ENCODE results near the gene TRIM29.

TRIM29 gene

GRCh38 chr11:120090411-120090810 is 47.5 kb downstream of the TRIM29 start:
- no peak for DNase-seq

- DNase-seq: no peak
Observed at GRCh38 chr11:120089036-120090001, 48.6 kb downstream of the TRIM29 start.

- DNase-seq: no peak
Observed at GRCh38 chr11:120088056-120088455, 49.9 kb downstream of the TRIM29 start.

GRCh38 chr11:120086651-120087050 is 51.3 kb downstream of the TRIM29 start:
- no peak for DNase-seq

GRCh38 chr11:120079750-120080610 is 57.9 kb downstream of the TRIM29 start:
- no peak for DNase-seq

- no peak for DNase-seq
Observed at GRCh38 chr11:120078397-120078796, 59.5 kb downstream of the TRIM29 start.

GRCh38 chr11:120074076-120074475 is 63.8 kb downstream of the TRIM29 start:
- no peak for DNase-seq

- DNase-seq: no peak
Observed at GRCh38 chr11:120073196-120073595, 64.7 kb downstream of the TRIM29 start.

GRCh38 chr11:120068114-120068573 is 69.8 kb downstream of the TRIM29 start:
- DNase-seq: no peak

- no peak for DNase-seq
Observed at GRCh38 chr11:120067438-120068113, 70.3 kb downstream of the TRIM29 start.

GRCh38 chr11:120066738-120067437 is 71.0 kb downstream of the TRIM29 start:
- no peak for DNase-seq

- DNase-seq: no peak
Observed at GRCh38 chr11:120065876-120066275, 72.0 kb downstream of the TRIM29 start.

GRCh38 chr11:120065176-120065575 is 72.7 kb downstream of the TRIM29 start:
- no peak for DNase-seq

GRCh38 chr11:120064341-120064740 is 73.6 kb downstream of the TRIM29 start:
- no peak for DNase-seq

GRCh38 chr11:120063686-120064340 is 74.1 kb downstream of the TRIM29 start:
- DNase-seq: no peak

- no peak for DNase-seq
Observed at GRCh38 chr11:120062561-120062930, 75.4 kb downstream of the TRIM29 start.

GRCh38 chr11:120061761-120062560 is 76.0 kb downstream of the TRIM29 start:
- DNase-seq: no peak
